PC-9 (cell line): ENCODE measurements around the gene ZBTB7C. TPM values are rescaled to one million over a fixed set of nuclear protein-coding genes. Genes with fewer than 3 reads are reported as not detected.

Source experiments
- BruUV-seq: library from RNA; stranded (reverse); fragments of 400-500 nt; replicated peaks from 2 replicates; lab custom pipeline; 2021; lab: Mats Ljungman, UMichigan
- CTCF ChIA-PET: fragments of 300-600 bp; sonication (Branson Sonifier 250); formaldehyde crosslinking; loops from one replicate; lab custom pipeline; 2022; ENCODE audit warnings: antibody characterized with exemption; lab: Charles Lee
- POLR2A ChIA-PET: fragments of 300-600 bp; sonication (Branson Sonifier 250); formaldehyde crosslinking; loops from one replicate; lab custom pipeline; 2022; ENCODE audit warnings: antibody characterized with exemption; ENCODE audit not compliant: unreplicated experiment; lab: Charles Lee
- DNase-seq, 2 experiments: peaks; one replicate each; pipeline versions ENCODE4 v3.0.0 to v3.0.0-alpha.2; 2015 to 2022; ENCODE audit warnings: mixed read lengths in 1 of 2
- H2AFZ ChIP-seq: fragments of 200-600 bp; sonication (generic); 2 replicates; pipeline ENCODE4 v1.8.1; 2017; ENCODE audit warnings: antibody characterized with exemption
- H3F3A ChIP-seq: fragments of 200-600 bp; sonication (generic); 2 replicates; pipeline ENCODE4 v1.8.1; 2017; ENCODE audit warnings: antibody characterized with exemption, mild to moderate bottlenecking, low read depth; ENCODE audit not compliant: insufficient read depth
- H3K27ac ChIP-seq: fragments of 200-600 bp; sonication (generic); 2 replicates; pipeline ENCODE4 v1.6.1; 2016; ENCODE audit warnings: mixed run types
- H3K27me3 ChIP-seq: fragments of 200-600 bp; sonication (generic); 2 replicates; pipeline ENCODE4 v1.6.1; 2016; ENCODE audit warnings: low read depth, mixed run types; ENCODE audit not compliant: insufficient read depth
- H3K36me3 ChIP-seq: fragments of 200-600 bp; sonication (generic); 2 replicates; pipeline ENCODE4 v1.6.1; 2016; ENCODE audit warnings: low read depth, mixed run types
- H3K4me1 ChIP-seq: fragments of 200-600 bp; sonication (generic); replicated peaks from 2 replicates; pipeline ENCODE4 v1.6.1; 2016; ENCODE audit warnings: mixed run types; ENCODE audit not compliant: insufficient read depth
- H3K4me2 ChIP-seq: fragments of 200-600 bp; sonication (generic); 2 replicates; pipeline ENCODE4 v1.6.1; 2017; ENCODE audit warnings: mixed run types
- H3K4me3 ChIP-seq: fragments of 200-600 bp; sonication (generic); 2 replicates; pipeline ENCODE4 v1.6.1; 2016; ENCODE audit warnings: mixed run types
- H3K79me2 ChIP-seq: fragments of 200-600 bp; sonication (generic); 2 replicates; pipeline ENCODE4 v1.6.1; 2017; ENCODE audit warnings: low read depth, mixed run types
- H3K9me2 ChIP-seq: fragments of 200-600 bp; sonication (generic); 2 replicates; pipeline ENCODE4 v1.8.1; 2017; ENCODE audit warnings: mild to moderate bottlenecking; ENCODE audit not compliant: insufficient read depth
- H3K9me3 ChIP-seq: fragments of 200-600 bp; sonication (generic); 2 replicates; pipeline ENCODE4 v1.8.1; 2016; ENCODE audit warnings: low read depth; ENCODE audit not compliant: insufficient read depth
- H4K20me1 ChIP-seq: fragments of 200-600 bp; sonication (generic); 2 replicates; pipeline ENCODE4 v1.8.1; 2017; ENCODE audit not compliant: insufficient read depth
- EZH2 ChIP-seq: fragments of 200-600 bp; sonication (generic); IDR thresholded peaks from 2 replicates; pipeline ENCODE4 v1.8.0; 2017; ENCODE audit warnings: antibody characterized with exemption, low read depth
- intact Hi-C: fragments of 100-400 bp; cut with micrococcal nuclease; formaldehyde crosslinking; loops from one replicate; pipeline ENCODE4 v1.10.0; 2022; ENCODE audit not compliant: unreplicated experiment
- total RNA-seq: library from RNA; stranded (reverse); gene quantifications from 2 replicates; pipeline ENCODE4 v1.2.3, GENCODE V29; 2021
- TF ChIP-seq, protein P1 (sequence below): fragments of 200-600 bp; sonication (generic); conservative IDR thresholded peaks from 2 replicates; pipeline ENCODE4 v1.6.1; 2017; ENCODE audit warnings: mixed run types, antibody characterized with exemption, mild to moderate bottlenecking, moderate library complexity

The ZBTB7C gene
- total RNA-seq, 1 experiment from 2014 or later, result not detected

DNA sequence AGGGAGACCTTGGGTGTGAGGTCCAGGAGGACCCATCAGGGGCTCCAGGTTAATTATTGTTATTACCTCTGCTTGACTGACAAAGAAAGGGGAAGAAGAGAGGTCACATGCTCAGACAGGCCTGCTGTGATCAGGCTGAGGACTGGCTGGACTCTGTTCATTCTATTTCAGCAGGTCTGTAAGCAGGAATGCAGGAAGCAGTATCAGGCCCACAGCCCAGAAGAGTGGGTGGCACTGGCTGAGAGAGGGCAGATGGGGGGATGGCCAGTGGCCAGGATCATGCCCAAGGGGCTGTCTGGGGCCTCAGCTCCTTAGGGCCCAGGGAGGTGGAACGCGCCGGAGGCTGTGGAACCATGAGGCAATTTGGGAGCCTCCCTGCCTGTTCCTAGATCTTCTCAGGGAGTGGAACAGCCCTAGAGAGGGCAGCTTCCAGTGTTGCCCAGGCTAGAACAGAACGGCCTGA lies 43.7 kb upstream of the ZBTB7C start:
- Histone ChIP-seq H3K27ac (peak overlapping the region; percentile 89), H3K4me1 (peaks cover 68% of the 10 kb centered on the region), H3K9me2 (no peaks in the 10 kb centered on the region), H3K79me2 (no peaks in the 10 kb centered on the region), H3K36me3 (no peaks in the 10 kb centered on the region), H2AFZ (peak overlapping the region; percentile 36), H3K27me3 (no peaks in the 10 kb centered on the region), H3K4me3 (peak overlapping the region; percentile 7; the same call in 1 of the 2 replicates), H3K4me2 (peak overlapping the region; percentile 74), H3F3A (peaks cover 52% of the 10 kb centered on the region), H3K9me3 (no peaks in the 10 kb centered on the region), H4K20me1 (no peaks in the 10 kb centered on the region)
- ChIA-PET POLR2A (no interaction called here), CTCF (no interaction called here)
- BruUV-seq, result no TSS peak
- intact Hi-C loops, result loop anchor here (2.0 kb wide), 1 partner anchor 522 kb away; the partner anchor contains the start of gene SMAD2
- TF ChIP-seq, protein P1, sequence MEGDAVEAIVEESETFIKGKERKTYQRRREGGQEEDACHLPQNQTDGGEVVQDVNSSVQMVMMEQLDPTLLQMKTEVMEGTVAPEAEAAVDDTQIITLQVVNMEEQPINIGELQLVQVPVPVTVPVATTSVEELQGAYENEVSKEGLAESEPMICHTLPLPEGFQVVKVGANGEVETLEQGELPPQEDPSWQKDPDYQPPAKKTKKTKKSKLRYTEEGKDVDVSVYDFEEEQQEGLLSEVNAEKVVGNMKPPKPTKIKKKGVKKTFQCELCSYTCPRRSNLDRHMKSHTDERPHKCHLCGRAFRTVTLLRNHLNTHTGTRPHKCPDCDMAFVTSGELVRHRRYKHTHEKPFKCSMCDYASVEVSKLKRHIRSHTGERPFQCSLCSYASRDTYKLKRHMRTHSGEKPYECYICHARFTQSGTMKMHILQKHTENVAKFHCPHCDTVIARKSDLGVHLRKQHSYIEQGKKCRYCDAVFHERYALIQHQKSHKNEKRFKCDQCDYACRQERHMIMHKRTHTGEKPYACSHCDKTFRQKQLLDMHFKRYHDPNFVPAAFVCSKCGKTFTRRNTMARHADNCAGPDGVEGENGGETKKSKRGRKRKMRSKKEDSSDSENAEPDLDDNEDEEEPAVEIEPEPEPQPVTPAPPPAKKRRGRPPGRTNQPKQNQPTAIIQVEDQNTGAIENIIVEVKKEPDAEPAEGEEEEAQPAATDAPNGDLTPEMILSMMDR, result no peak
- DNase-seq, result peak in 1 of 2 experiments; percentile 66

DNA sequence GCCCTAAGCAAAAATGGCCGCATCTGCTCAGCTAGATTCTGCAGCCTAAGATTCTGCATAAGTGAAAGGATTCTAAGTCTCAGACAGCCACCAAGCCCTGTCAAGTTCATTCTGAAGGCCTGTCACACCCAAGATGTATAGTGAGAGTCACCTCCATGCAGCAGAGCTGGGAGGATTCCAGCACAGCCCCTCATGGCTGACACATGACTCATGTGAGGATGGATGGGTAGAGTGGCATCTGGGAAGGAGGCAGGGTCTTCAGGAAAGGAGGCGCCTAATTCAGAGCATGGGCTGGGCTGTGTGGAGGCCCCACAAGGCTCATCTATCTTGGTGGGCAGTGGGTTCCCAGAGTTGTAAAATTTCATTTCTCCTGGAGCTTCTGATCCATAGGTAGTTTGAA lies 41.5 kb upstream of the ZBTB7C start:
- no peak for DNase-seq
- ChIA-PET CTCF (interaction anchor here (0.6 kb wide), 1 partner anchor 1106 kb away, joined by 3 read pairs; no protein-coding TSS in a partner anchor), POLR2A (no interaction called here)
- TF ChIP-seq EZH2, result no peak
- TF ChIP-seq, protein P1, result no peak
- no peaks in the 10 kb centered on the region for H3K27me3 ChIP-seq
- peaks cover 56% of the 10 kb centered on the region for H3K4me1 ChIP-seq
- no peaks in the 10 kb centered on the region for H3K79me2 ChIP-seq
- no peak overlapping the region for H3K4me3 ChIP-seq
- no peaks in the 10 kb centered on the region for H3K36me3 ChIP-seq
- H2AFZ ChIP-seq, result no peak overlapping the region
- peaks cover 36% of the 10 kb centered on the region for H3F3A ChIP-seq
- H3K9me3 ChIP-seq, result no peaks in the 10 kb centered on the region
- no TSS peak for BruUV-seq
- intact Hi-C loops, result no loop called here
- no peak overlapping the region for H3K4me2 ChIP-seq
- H3K27ac ChIP-seq, result no peak overlapping the region
- H3K9me2 ChIP-seq, result no peaks in the 10 kb centered on the region
- H4K20me1 ChIP-seq, result no peaks in the 10 kb centered on the region

DNA sequence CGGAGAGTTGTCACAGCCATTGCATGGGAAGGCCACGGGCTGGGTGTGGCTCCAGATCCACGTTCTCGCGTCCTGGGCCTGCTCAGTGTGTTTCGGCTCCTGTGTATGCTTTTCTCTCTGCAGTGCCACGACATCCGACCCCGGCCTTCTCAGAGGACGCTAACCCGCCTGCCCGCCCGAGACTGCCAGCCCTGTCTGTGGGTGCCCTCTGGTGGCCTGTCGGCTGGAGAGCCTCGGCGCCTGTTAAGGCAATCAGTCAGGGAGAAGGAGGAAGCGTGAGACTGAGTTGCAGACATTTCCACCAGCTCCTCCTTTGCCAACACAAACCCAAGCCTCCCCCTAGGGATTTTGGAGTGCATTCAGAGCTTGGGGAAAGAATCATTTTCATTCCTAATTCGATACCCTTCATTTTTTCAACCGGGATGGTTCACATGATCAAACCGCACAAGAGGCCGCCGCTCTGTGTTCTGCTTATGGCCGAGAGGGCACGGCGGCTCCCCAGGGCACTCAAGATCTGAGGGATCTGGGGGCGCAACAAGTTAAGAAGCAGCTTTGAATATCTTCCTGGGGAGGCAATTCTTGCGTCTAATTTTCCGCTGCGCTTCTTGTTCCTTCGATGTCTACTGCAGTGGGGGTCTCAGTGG lies 37.5 kb upstream of the ZBTB7C start:
- BruUV-seq, result no TSS peak
- DNase-seq, result peak; percentile 69 to 70
- POLR2A ChIA-PET, result no interaction called here

More for the DNA sequence above, 37.5 kb upstream of the ZBTB7C start:
- H4K20me1 ChIP-seq, result no peaks in the 10 kb centered on the region
- H3K27me3 ChIP-seq, result no peaks in the 10 kb centered on the region
- CTCF ChIA-PET, result no interaction called here
- peaks cover 17% of the 10 kb centered on the region for H3K4me1 ChIP-seq
- H3K79me2 ChIP-seq, result no peaks in the 10 kb centered on the region
- H3K9me3 ChIP-seq, result no peaks in the 10 kb centered on the region
- no peaks in the 10 kb centered on the region for H3K36me3 ChIP-seq
- H3K9me2 ChIP-seq, result no peaks in the 10 kb centered on the region
- no peak overlapping the region for H3K27ac ChIP-seq
- no peak overlapping the region for H2AFZ ChIP-seq
- intact Hi-C loops, result loop anchor here (1.0 to 2.0 kb wide), 4 partner anchors 216 to 674 kb away; no protein-coding TSS in a partner anchor
- no peak for TF ChIP-seq EZH2
- TF ChIP-seq, protein P1, result peak; percentile 91
- H3K4me3 ChIP-seq, result no peak overlapping the region
- H3F3A ChIP-seq, result peaks cover under 1% of the 10 kb centered on the region; the same call in 1 of the 2 replicates
- H3K4me2 ChIP-seq, result peak overlapping the region; percentile 33
